ENCODE results near the gene APOBEC3B. TPM values are rescaled to one million over a fixed set of nuclear protein-coding genes. Genes with fewer than 3 reads are reported as not detected.

Gene APOBEC3B
- total RNA-seq, 3 donors from 2014 or later (not counting 1 experiment from before 2014, with no cell fraction given) = 1.7 to 2.3 (median 2.2) TPM

- Mint-ChIP-seq H3K36me3 (no peaks in the 10 kb centered on the region), H3K4me1 (peaks cover 0 to 7% of the 10 kb centered on the region in 2 donors), H3K27me3 (ENCODE audit: low read depth in 2 of 2) (peaks cover 11 to 12% of the 10 kb centered on the region in 2 donors), H3K27ac (no peak overlapping the region), H3K9me3 (no peaks in the 10 kb centered on the region), H3K4me3 (no peak overlapping the region)
- no peak for ATAC-seq
- no peak for DNase-seq
- Histone ChIP-seq H3K4me3 (ENCODE audit: low read length) (no peak overlapping the region), H3K36me3 (ENCODE audit: control insufficient read depth, insufficient read depth, low read length) (no peaks in the 10 kb centered on the region), H3K9me3 (ENCODE audit: control insufficient read depth, insufficient read depth, low read length) (no peaks in the 10 kb centered on the region), H3K27me3 (ENCODE audit: control insufficient read depth, insufficient read depth, low read length) (no peaks in the 10 kb centered on the region), H3K4me1 (ENCODE audit: control insufficient read depth, insufficient read depth, low read length) (peaks cover 35% of the 10 kb centered on the region), H3K27ac (ENCODE audit: low read length) (no peak overlapping the region)
- 89% methylated on average over 5 of the region's 5 CpGs for WGBS (ENCODE audit: insufficient coverage)
- no peak for TF ChIP-seq CTCF (IDR thresholded peaks at IDR 0.05)
- intact Hi-C loops (cut with micrococcal nuclease) = no loop called here
These were observed 25.6 kb upstream of the APOBEC3B start for GRCh38 chr22:38956551-38956950.

- Mint-ChIP-seq H3K27me3 (ENCODE audit: low read depth in 2 of 2) (peaks cover 10% of the 10 kb centered on the region in 2 donors), H3K4me1 (peaks cover 0 to 7% of the 10 kb centered on the region in 2 donors), H3K9me3 (no peaks in the 10 kb centered on the region), H3K36me3 (no peaks in the 10 kb centered on the region), H3K4me3 (no peak within 1 kb of the TSS), H3K27ac (no peak within 1 kb of the TSS)
- no peaks in the 10 kb centered on the region for H3K27me3 ChIP-seq (ENCODE audit: control insufficient read depth, insufficient read depth, low read length)
- no peak for TF ChIP-seq CTCF (IDR thresholded peaks at IDR 0.05)
- H3K4me3 ChIP-seq (ENCODE audit: low read length) = no peak within 1 kb of the TSS
- no peaks in the 10 kb centered on the region for H3K36me3 ChIP-seq (ENCODE audit: control insufficient read depth, insufficient read depth, low read length)
- DNase-seq (no peak), ATAC-seq (peak; percentile 30 to 67 (median 38))
- peaks cover 35% of the 10 kb centered on the region for H3K4me1 ChIP-seq (ENCODE audit: control insufficient read depth, insufficient read depth, low read length)
- H3K9me3 ChIP-seq (ENCODE audit: control insufficient read depth, insufficient read depth, low read length) = no peaks in the 10 kb centered on the region
- intact Hi-C loops (cut with micrococcal nuclease) = no loop called here
- 68% methylated on average over 11 of the region's 11 CpGs for WGBS (ENCODE audit: insufficient coverage)
- H3K27ac ChIP-seq (ENCODE audit: low read length) = no peak within 1 kb of the TSS
These were observed 24.9 kb upstream of the APOBEC3B start, which contains the start of gene APOBEC3A for GRCh38 chr22:38957046-38957770. Gene APOBEC3A, plus strand, starts transcription at chr22:38957609. Its CDS starts 83 bp downstream, at chr22:38957692.

GRCh38 chr22:38957808-38958650 lies 24.1 kb upstream of the APOBEC3B start:
- peaks cover 33% of the 10 kb centered on the region for H3K4me1 ChIP-seq (ENCODE audit: control insufficient read depth, insufficient read depth, low read length)
- peaks cover 0 to 7% of the 10 kb centered on the region in 2 donors for H3K4me1 Mint-ChIP-seq
- DNase-seq (no peak), ATAC-seq (no peak)
- no peak overlapping the region for H3K27ac ChIP-seq (ENCODE audit: low read length)
- H3K4me3 Mint-ChIP-seq = no peak overlapping the region
- no peak for TF ChIP-seq CTCF (IDR thresholded peaks at IDR 0.05)
- no peaks in the 10 kb centered on the region for H3K27me3 ChIP-seq (ENCODE audit: control insufficient read depth, insufficient read depth, low read length)
- H3K27me3 Mint-ChIP-seq (ENCODE audit: low read depth in 2 of 2) = peaks cover 5% of the 10 kb centered on the region in 2 donors
- no peaks in the 10 kb centered on the region for H3K36me3 ChIP-seq (ENCODE audit: control insufficient read depth, insufficient read depth, low read length)
- H3K4me3 ChIP-seq (ENCODE audit: low read length) = no peak overlapping the region
- intact Hi-C loops (cut with micrococcal nuclease) = no loop called here
- no peaks in the 10 kb centered on the region for H3K9me3 Mint-ChIP-seq
- WGBS (ENCODE audit: insufficient coverage) = 77% methylated on average over 6 of the region's 6 CpGs
- H3K27ac Mint-ChIP-seq = no peak overlapping the region
- H3K9me3 ChIP-seq (ENCODE audit: control insufficient read depth, insufficient read depth, low read length) = no peaks in the 10 kb centered on the region
- no peaks in the 10 kb centered on the region for H3K36me3 Mint-ChIP-seq

All from natural killer cell (primary cell).